Thoracic aorta (tissue), 2 donors: ENCODE data around the gene PDXP. TPM values are rescaled to one million over a fixed set of nuclear protein-coding genes. Genes with fewer than 3 reads are reported as not detected.

Source experiments
- ATAC-seq: fragments of 150-250 bp; one replicate; pipeline ENCODE4 v1.8.0; 2017; ENCODE audit warnings: low read depth; ENCODE audit not compliant: insufficient number of reproducible peaks, low FRiP score
- DNase-seq: peaks from one replicate; pipeline ENCODE4 v3.0.0-alpha.2; 2020; ENCODE audit warnings: low spot score
- H3K27ac ChIP-seq, 2 donors: fragments of 200-600 bp; sonication (generic); 1 replicate in 1 of 2; 2 replicates in 1 of 2; pipeline ENCODE4 v1.5.1; 2016; ENCODE audit warnings: mild to moderate bottlenecking in 2 of 2, moderate library complexity in 2 of 2
- H3K27me3 ChIP-seq: fragments of 200-600 bp; sonication (generic); replicated peaks from 2 replicates; pipeline ENCODE4 v1.6.0; 2016; ENCODE audit warnings: mild to moderate bottlenecking; ENCODE audit not compliant: insufficient read depth
- H3K36me3 ChIP-seq: fragments of 200-600 bp; sonication (generic); one replicate; pipeline ENCODE4 v1.5.1; 2016
- H3K4me1 ChIP-seq, 2 donors: fragments of 200-600 bp; sonication (generic); 1 replicate in 1 of 2; 2 replicates in 1 of 2; pipeline versions ENCODE4 v1.5.1 to v1.6.0; 2016; ENCODE audit warnings: low read depth in 2 of 2, mild to moderate bottlenecking in 1 of 2; ENCODE audit not compliant: control insufficient read depth in 1 of 2
- H3K4me3 ChIP-seq: fragments of 200-600 bp; sonication (generic); 2 replicates; pipeline ENCODE4 v1.5.1; 2016; ENCODE audit warnings: mild to moderate bottlenecking
- H3K9me3 ChIP-seq: fragments of 200-600 bp; sonication (generic); 2 replicates; pipeline ENCODE4 v1.5.1; 2016
- CTCF ChIP-seq: fragments of 200-600 bp; sonication (generic); IDR thresholded peaks from one replicate; pipeline ENCODE4 v1.5.1; 2019; ENCODE audit warnings: antibody characterized with exemption
- total RNA-seq, 2 donors: library from RNA; depleted of rRNA; stranded (reverse); fragments of >200 nt; gene quantifications; one replicate each; pipeline versions ENCODE4 v1.1.0 to v1.2.3, GENCODE V29; 2016

PDXP gene
- total RNA-seq, 2 donors from 2014 or later, result 6.3 to 13.8 TPM

GRCh38 chr22:37681556-37682049 is 23.1 kb downstream of the PDXP start:
- H3K27me3 ChIP-seq, result no peaks in the 10 kb centered on the region
- no peak overlapping the region for H3K4me3 ChIP-seq
- peaks cover 9 to 17% of the 10 kb centered on the region in 2 donors for H3K4me1 ChIP-seq
- peaks cover 17% of the 10 kb centered on the region for H3K36me3 ChIP-seq
- H3K9me3 ChIP-seq, result no peaks in the 10 kb centered on the region
- H3K27ac ChIP-seq, result no peak overlapping the region
- TF ChIP-seq CTCF, result peak; percentile 87
- ATAC-seq, result peak; percentile 24
- no peak for DNase-seq

GRCh38 chr22:37684803-37685615 is 26.5 kb downstream of the PDXP start:
- Histone ChIP-seq H3K36me3 (peaks cover 7% of the 10 kb centered on the region), H3K27ac (no peak overlapping the region), H3K4me1 (peaks cover 4 to 15% of the 10 kb centered on the region in 2 donors), H3K27me3 (no peaks in the 10 kb centered on the region), H3K9me3 (no peaks in the 10 kb centered on the region), H3K4me3 (no peak overlapping the region)
- TF ChIP-seq CTCF, result no peak
- DNase-seq (no peak), ATAC-seq (no peak)

- peak; percentile 0 for TF ChIP-seq CTCF
- peak; percentile 41 for DNase-seq
Observed at GRCh38 chr22:37686002-37686982, 27.8 kb downstream of the PDXP start, which contains the start of gene NOL12. Gene NOL12 (plus strand): TSS chr22:37686343. CDS start chr22:37686393, 50 bp downstream.

GRCh38 chr22:37690407-37690806 is 31.9 kb downstream of the PDXP start:
- H3K4me3 ChIP-seq, result no peak overlapping the region
- peaks cover 21% of the 10 kb centered on the region for H3K36me3 ChIP-seq
- H3K27me3 ChIP-seq, result no peaks in the 10 kb centered on the region
- DNase-seq (no peak), ATAC-seq (no peak)
- H3K9me3 ChIP-seq, result no peaks in the 10 kb centered on the region
- H3K27ac ChIP-seq, result no peak overlapping the region
- TF ChIP-seq CTCF, result no peak
- H3K4me1 ChIP-seq, result peaks cover 4 to 15% of the 10 kb centered on the region in 2 donors

More at GRCh38 chr22:37686002-37686982, 27.8 kb downstream of the PDXP start, which contains the start of gene NOL12:
- Histone ChIP-seq H3K4me3 (peak within 1 kb of the TSS; percentile 99), H3K4me1 (peaks cover 4 to 15% of the 10 kb centered on the region in 2 donors), H3K36me3 (peaks cover 14% of the 10 kb centered on the region), H3K27ac (peak within 1 kb of the TSS; percentile 81 to 89), H3K27me3 (no peaks in the 10 kb centered on the region), H3K9me3 (no peaks in the 10 kb centered on the region)
- ATAC-seq, result peak; percentile 30
